GM12891 (cell line): Measurements from ENCODE around the gene PCDHGA1.
"Not testable (repeated sequence)": the region's sequence is repeated elsewhere in the genome, so short reads cannot be mapped to it uniquely, and the experiment has no call there.

ENCODE experiments used
- DNase-seq: peaks from one replicate; pipeline ENCODE4 v3.0.0; 2011; ENCODE audit warnings: low spot score; ENCODE audit not compliant: insufficient read length
- FAIRE-seq: peaks from 2 replicates; lab custom pipeline; 2011; peaks lifted over from hg19 to GRCh38; lab: Jason Lieb, UNC
- PAX5 ChIP-seq: IDR thresholded peaks from 2 replicates; pipeline ENCODE4 v1.6.1; 2011; ENCODE audit warnings: low read length, moderate library complexity, mild to moderate bottlenecking; ENCODE audit not compliant: insufficient read depth, severe bottlenecking
- POLR2A ChIP-seq: IDR thresholded peaks from 2 replicates; pipeline ENCODE4 v1.6.1; 2011; ENCODE audit warnings: low read depth, low read length, control low read depth
- POLR2AphosphoS5 ChIP-seq: IDR thresholded peaks from 2 replicates; pipeline ENCODE4 v1.6.1; 2011; ENCODE audit warnings: low read depth, low read length, control low read depth
- POU2F2 ChIP-seq: IDR thresholded peaks from 2 replicates; pipeline ENCODE4 v1.6.1; 2011; ENCODE audit warnings: low read depth, mild to moderate bottlenecking, control low read depth, low read length, moderate library complexity
- SPI1 ChIP-seq: IDR thresholded peaks from 2 replicates; pipeline ENCODE4 v1.6.1; 2011; ENCODE audit warnings: low read depth, low read length, control low read depth
- TAF1 ChIP-seq: IDR thresholded peaks from 2 replicates; pipeline ENCODE4 v1.6.1; 2011; ENCODE audit warnings: low read depth, low read length, control low read depth

PCDHGA1 gene

DNA sequence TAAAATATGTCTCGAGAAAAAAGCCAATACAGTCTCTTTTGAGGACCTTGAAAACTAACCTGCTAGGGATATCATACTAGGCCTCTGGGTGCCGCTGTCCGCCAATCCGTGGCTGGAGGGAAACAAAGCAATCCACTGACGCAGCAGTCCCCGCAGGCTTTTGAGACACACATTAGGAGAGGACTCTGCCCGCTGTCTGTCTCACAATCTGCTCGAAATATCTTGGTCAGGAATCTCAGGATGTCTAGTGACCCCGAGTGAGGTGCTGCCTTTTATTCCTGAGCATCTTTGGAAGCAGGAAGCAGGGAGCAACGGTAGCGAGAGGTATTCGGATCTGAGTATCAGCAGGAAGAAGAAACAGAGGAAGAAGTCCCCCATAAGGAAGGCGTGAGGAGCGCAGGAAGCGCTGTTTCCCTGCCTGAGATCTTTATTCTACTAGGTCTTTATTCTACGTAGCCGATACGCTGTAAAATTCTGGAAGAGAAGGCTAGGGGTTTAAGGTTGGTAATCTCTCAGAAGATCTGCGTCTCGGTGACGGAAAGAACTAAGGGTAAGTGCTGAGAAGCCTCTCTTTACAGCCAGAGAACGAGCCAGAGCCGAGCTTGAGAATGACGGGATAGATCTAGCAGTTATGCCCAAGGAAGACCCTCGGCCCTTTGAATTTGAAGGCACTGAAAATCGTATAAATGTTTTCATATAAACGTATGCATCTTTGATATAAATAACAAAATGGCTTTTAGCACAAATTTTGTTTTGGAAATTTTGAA is 4.0 kb upstream of the PCDHGA1 start:
- no peak for TF ChIP-seq POLR2AphosphoS5
- no peak for TF ChIP-seq POLR2A
- no peak for TF ChIP-seq POU2F2
- TF ChIP-seq SPI1: no peak
- no peak for TF ChIP-seq PAX5
- no peak for TF ChIP-seq TAF1
- FAIRE-seq (peak; percentile 76), DNase-seq (no peak)

DNA sequence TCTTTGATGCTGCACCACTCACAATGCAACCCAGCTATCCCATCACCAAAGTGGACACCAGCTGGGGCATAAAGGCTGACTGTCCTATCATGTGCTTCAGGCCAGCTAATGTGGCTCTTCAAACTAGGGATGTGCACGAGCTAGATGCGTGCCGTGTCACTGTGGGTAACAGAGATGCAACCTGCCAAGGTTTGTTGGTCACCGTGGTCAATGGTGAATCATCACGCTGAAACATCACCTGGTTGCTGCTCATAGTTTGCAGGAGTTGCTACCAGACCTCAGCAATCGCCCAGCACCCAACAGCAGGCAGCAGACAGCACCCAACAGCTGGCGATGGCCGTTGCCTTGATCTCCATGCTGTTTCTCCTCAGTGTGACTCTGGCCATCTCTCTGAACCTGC is 2.1 kb upstream of the PCDHGA1 start:
- no peak for TF ChIP-seq PAX5
- no peak for TF ChIP-seq POLR2A
- TF ChIP-seq SPI1: no peak
- TF ChIP-seq POU2F2: no peak
- no peak for TF ChIP-seq POLR2AphosphoS5
- TF ChIP-seq TAF1: no peak
- no peak for DNase-seq
- FAIRE-seq: no peak

DNA sequence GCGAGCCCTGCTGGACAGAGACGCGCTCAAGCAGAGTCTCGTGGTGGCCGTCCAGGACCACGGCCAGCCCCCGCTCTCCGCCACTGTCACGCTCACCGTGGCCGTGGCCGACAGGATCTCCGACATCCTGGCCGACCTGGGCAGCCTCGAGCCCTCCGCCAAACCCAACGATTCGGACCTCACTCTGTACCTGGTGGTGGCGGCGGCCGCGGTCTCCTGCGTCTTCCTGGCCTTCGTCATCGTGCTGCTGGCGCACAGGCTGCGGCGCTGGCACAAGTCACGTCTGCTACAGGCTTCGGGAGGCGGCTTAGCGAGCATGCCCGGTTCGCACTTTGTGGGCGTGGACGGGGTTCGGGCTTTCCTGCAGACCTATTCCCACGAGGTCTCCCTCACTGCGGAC is 2.3 kb downstream of the PCDHGA1 start:
- FAIRE-seq, DNase-seq: not testable (repeated sequence)

DNA sequence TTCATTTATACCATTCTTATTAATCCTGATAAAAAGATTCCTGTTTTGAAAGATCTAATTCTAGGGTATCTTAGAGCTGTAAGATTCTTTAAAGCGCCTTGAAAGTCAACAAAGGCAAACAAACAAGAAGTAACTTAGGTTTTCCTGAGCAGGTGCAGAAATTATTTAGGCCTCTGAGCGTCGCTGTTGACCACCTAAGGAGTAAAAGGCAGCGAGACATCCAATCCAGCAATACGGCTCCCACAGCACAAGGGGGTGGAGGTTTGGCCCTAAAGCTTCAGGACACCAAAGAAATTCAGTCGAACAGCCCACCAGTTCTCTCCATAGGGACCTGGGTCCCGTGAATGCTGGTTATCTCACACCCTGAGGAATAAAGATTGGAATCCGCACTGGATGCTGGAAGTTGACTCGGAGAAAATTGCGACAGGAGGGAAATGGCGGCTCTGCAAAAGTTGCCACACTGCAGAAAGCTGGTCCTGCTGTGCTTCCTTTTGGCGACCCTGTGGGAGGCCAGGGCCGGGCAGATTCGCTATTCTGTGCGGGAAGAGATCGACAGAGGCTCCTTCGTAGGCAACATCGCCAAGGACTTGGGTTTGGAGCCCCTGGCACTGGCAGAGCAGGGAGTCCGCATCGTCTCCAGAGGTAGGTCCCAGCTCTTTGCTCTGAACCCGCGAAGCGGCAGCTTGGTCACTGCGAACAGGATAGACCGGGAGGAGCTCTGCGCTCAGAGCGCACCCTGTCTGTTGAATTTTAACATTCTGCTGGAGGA is 8.4 kb downstream of the PCDHGA1 start, which contains the start of gene PCDHGA2:
PCDHGA2 (plus strand) TSS at position 223 of the 769 bp plus-strand sequence.
- no peak for TF ChIP-seq SPI1
- no peak for TF ChIP-seq POU2F2
- no peak for TF ChIP-seq POLR2AphosphoS5
- no peak for TF ChIP-seq POLR2A
- TF ChIP-seq PAX5: no peak
- TF ChIP-seq TAF1: no peak
- FAIRE-seq (no peak), DNase-seq (no peak)

DNA sequence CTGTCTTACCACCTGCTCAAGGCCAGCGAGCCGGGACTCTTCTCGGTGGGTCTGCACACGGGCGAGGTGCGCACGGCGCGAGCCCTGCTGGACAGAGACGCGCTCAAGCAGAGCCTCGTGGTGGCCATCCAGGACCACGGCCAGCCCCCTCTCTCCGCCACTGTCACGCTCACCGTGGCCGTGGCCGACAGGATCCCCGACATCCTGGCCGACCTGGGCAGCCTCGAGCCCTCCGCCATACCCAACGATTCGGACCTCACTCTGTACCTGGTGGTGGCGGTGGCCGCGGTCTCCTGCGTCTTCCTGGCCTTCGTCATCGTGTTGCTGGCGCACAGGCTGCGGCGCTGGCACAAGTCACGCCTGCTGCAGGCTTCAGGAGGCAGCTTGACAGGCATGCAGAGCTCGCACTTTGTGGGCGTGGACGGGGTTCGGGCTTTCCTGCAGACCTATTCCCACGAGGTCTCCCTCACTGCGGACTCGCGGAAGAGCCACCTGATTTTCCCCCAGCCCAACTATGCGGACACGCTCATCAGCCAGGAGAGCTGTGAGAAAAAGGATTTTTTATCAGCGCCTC is 10.6 kb downstream of the PCDHGA1 start:
- not testable (repeated sequence) for DNase-seq, FAIRE-seq

DNA sequence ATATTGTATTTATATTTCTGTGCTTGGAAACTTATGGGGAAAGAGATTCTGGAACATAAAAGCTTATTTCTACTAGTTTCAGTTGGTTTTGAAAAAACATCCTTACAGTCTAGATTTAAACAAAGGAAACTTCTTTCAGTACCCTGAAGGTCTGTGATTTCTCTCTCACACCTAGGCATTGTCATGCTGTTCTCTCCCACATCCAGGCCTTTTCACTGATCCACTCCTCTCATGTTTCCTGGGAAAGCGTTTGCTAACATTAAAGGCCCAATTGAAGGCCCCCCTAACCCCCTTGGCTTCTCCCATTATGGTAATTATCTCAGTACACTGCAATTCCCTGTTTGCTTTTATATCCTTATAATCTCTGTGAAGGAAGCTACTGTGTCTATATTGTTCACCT is 12.5 kb downstream of the PCDHGA1 start:
- no peak for FAIRE-seq
- TF ChIP-seq TAF1 (no peak), PAX5 (no peak), POLR2A (no peak), POU2F2 (no peak), SPI1 (no peak)
- no peak for DNase-seq

DNA sequence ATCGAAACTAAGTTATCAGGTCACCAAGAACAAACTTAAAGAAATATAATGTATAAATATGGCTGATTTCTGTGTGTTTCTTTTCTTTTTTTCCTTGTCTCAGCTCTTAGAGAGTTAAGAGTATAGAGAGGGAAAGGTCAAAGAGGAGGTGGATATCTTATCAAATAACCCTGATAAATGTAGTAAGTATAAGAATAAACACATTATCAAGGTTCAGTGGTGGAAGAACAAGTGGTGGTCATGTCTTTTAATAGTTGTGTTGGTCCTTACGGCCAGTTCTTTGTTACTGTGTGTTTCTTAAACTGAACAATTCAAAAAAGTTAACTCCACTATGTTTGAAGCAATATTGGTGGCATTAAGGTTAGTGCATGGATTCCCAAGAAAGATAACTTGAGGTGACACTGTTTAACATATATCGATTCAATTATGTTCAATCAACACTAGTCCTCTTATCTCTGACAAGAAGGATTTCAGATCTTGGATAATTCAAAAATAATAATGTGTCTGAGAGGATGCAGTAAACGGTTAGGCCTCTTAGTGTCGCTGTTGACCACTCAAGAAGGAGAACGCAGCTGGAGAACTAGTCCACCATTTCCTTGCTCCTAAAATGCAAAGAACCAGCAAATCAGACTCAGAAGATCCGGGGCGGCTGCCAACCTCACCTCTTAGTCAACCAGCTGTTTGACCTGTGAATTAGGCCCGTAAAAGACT is 13.1 kb downstream of the PCDHGA1 start, which contains the start of gene PCDHGA3:
PCDHGA3 (plus strand) TSS at position 588 of the 711 bp plus-strand sequence. CDS start 205 bp downstream, outside the sequence.
- FAIRE-seq (no peak), DNase-seq (no peak)
- no peak for TF ChIP-seq SPI1
- TF ChIP-seq POU2F2: no peak
- no peak for TF ChIP-seq POLR2A
- TF ChIP-seq TAF1: no peak
- TF ChIP-seq PAX5: no peak
- no peak for TF ChIP-seq POLR2AphosphoS5

DNA sequence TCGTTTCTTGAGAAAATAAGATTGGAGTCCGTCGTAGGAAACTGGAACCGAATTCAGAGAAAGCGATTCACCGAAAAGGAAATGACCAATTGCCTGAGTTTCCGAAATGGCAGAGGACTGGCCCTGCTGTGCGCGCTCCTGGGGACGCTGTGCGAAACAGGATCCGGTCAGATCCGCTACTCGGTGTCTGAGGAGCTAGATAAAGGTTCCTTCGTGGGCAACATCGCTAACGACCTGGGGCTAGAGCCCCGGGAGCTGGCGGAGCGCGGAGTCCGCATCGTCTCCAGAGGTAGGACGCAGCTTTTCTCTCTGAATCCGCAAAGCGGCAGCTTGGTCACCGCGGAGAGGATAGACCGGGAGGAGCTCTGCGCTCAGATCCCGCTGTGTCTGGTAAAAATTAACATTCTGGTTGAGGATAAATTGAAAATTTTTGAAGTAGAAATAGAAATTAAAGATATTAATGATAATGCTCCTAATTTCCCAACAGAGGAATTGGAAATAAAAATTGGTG is 13.7 kb downstream of the PCDHGA1 start:
- no peak for DNase-seq
- TF ChIP-seq TAF1 (no peak), POU2F2 (no peak), POLR2A (no peak), PAX5 (no peak), SPI1 (no peak), POLR2AphosphoS5 (no peak)
- FAIRE-seq: no peak

DNA sequence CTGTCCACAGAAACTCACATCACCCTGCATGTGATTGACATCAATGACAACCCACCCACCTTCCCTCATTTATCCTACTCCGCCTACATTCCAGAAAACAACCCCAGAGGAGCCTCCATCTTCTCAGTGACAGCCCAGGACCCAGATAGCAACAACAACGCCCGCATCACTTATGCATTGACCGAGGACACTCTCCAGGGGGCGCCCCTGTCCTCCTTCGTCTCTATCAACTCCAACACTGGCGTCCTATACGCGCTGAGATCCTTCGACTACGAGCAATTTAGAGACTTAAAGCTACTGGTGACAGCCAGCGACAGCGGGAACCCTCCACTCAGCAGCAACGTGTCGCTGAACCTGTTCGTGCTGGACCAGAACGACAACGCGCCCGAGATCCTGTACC is 15.0 kb downstream of the PCDHGA1 start:
- FAIRE-seq (no peak), DNase-seq (no peak)
- no peak for TF ChIP-seq TAF1
- no peak for TF ChIP-seq POLR2AphosphoS5
- no peak for TF ChIP-seq POLR2A
- TF ChIP-seq SPI1: no peak

DNA sequence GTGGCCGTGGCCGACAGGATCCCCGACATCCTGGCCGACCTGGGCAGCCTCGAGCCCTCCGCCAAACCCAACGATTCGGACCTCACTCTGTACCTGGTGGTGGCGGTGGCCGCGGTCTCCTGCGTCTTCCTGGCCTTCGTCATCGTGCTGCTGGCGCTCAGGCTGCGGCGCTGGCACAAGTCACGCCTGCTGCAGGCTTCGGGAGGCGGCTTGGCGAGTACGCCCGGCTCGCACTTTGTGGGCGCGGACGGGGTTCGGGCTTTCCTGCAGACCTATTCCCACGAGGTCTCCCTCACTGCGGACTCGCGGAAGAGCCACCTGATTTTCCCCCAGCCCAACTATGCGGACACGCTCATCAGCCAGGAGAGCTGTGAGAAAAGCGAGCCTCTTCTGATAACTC is 15.7 kb downstream of the PCDHGA1 start:
- DNase-seq: not testable (repeated sequence)

More for the DNA sequence above, 15.7 kb downstream of the PCDHGA1 start:
- not testable (repeated sequence) for FAIRE-seq
